Neural progenitor cell (in vitro differentiated cells): Measurements from ENCODE around the gene BFSP2. TPM values are rescaled to one million over a fixed set of nuclear protein-coding genes. Genes with fewer than 3 reads are reported as not detected.

Experiments used
- DNase-seq: peaks from one replicate; pipeline ENCODE4 v3.0.0-alpha.2; 2016; ENCODE audit warnings: low spot score
- H2AFZ ChIP-seq: fragments of 200-600 bp; sonication (generic); replicated peaks from 2 replicates; pipeline ENCODE4 v1.6.1; 2016; ENCODE audit warnings: antibody characterized with exemption
- H3F3A ChIP-seq: fragments of 200-600 bp; sonication (generic); 2 replicates; pipeline ENCODE4 v1.6.1; 2016; ENCODE audit warnings: antibody characterized with exemption, low read depth
- H3K27ac ChIP-seq: fragments of 200-600 bp; sonication (generic); 2 replicates; pipeline ENCODE4 v1.5.1; 2016; ENCODE audit warnings: mild to moderate bottlenecking
- H3K27me3 ChIP-seq: fragments of 200-600 bp; sonication (generic); 2 replicates; pipeline ENCODE4 v1.6.1; 2016; ENCODE audit warnings: mild to moderate bottlenecking, moderate library complexity
- H3K36me3 ChIP-seq: fragments of 200-600 bp; sonication (generic); 2 replicates; pipeline ENCODE4 v1.5.1; 2016
- H3K4me1 ChIP-seq: fragments of 200-600 bp; sonication (generic); 2 replicates; pipeline ENCODE4 v1.6.1; 2016; ENCODE audit warnings: mixed run types
- H3K4me2 ChIP-seq: fragments of 200-600 bp; sonication (generic); 2 replicates; pipeline ENCODE4 v1.6.1; 2016
- H3K4me3 ChIP-seq: fragments of 200-600 bp; sonication (generic); 2 replicates; pipeline ENCODE4 v1.5.1; 2016
- H3K79me2 ChIP-seq: fragments of 200-600 bp; sonication (generic); 2 replicates; pipeline ENCODE4 v1.6.1; 2016; ENCODE audit warnings: low read depth
- H3K9ac ChIP-seq: fragments of 200-600 bp; sonication (generic); 2 replicates; pipeline ENCODE4 v1.6.1; 2016
- H3K9me3 ChIP-seq: fragments of 200-600 bp; sonication (generic); 2 replicates; pipeline ENCODE4 v1.5.1; 2016; ENCODE audit warnings: low read depth
- H4K20me1 ChIP-seq: fragments of 200-600 bp; sonication (generic); 2 replicates; pipeline ENCODE4 v1.6.1; 2016; ENCODE audit warnings: low read depth
- H3K27ac Mint-ChIP-seq: 3 replicates; pipeline ENCODE4 v1.8.0; 2021; ENCODE audit warnings: mixed read lengths
- H3K27me3 Mint-ChIP-seq: 2 replicates; pipeline ENCODE4 v1.8.0; 2022; ENCODE audit warnings: low read depth, mild to moderate bottlenecking, inconsistent platforms, moderate library complexity, mixed read lengths; ENCODE audit not compliant: insufficient read depth
- H3K36me3 Mint-ChIP-seq: 3 replicates; pipeline ENCODE4 v1.8.0; 2021; ENCODE audit warnings: mixed read lengths
- H3K4me1 Mint-ChIP-seq: 3 replicates; pipeline ENCODE4 v1.8.0; 2021; ENCODE audit warnings: mixed read lengths
- H3K4me3 Mint-ChIP-seq: 3 replicates; pipeline ENCODE4 v1.8.0; 2021; ENCODE audit warnings: mild to moderate bottlenecking, moderate library complexity, mixed read lengths
- H3K9me3 Mint-ChIP-seq: 3 replicates; pipeline ENCODE4 v1.8.0; 2020; ENCODE audit warnings: mixed read lengths
- EZH2 ChIP-seq: fragments of 200-600 bp; sonication (generic); IDR thresholded peaks from 2 replicates; pipeline ENCODE4 v1.6.1; 2017; ENCODE audit warnings: antibody characterized with exemption, mild to moderate bottlenecking, moderate library complexity
- EZH2phosphoT487 ChIP-seq: fragments of 200-600 bp; sonication (generic); IDR thresholded peaks from 2 replicates; pipeline ENCODE4 v1.6.1; 2017; ENCODE audit warnings: antibody characterized with exemption
- total RNA-seq: library from RNA; depleted of rRNA; stranded (reverse); fragments of >200 nt; gene quantifications from 2 replicates; pipeline ENCODE4 v1.2.3, GENCODE V29; 2015; ENCODE audit warnings: low replicate concordance
- TF ChIP-seq, protein P1 (sequence below): fragments of 200-600 bp; sonication (generic); IDR thresholded peaks from 2 replicates; pipeline ENCODE4 v1.5.1; 2017; ENCODE audit warnings: antibody characterized with exemption, mild to moderate bottlenecking

Gene BFSP2
- total RNA-seq, 1 donor from 2014 or later, result not detected

DNA sequence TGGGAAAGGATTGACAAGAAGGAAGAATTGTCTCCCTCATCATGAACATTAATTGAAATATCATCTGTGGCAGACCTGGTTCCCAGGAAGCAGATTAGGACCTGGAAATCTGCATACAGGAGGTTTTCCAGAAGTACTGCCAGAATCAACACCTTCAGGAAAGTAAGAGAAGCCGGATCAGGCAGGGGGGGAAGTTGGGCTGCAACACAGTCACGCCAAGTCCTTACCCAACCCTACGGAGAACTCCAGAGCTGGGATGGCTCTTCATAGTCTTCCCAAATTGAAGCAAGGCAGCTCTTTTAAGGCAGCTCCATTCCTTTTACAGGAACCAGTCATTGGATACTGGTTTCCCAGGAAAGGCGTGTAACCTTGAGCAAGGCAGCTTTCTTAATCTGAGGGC lies 35.2 kb upstream of the BFSP2 start:
- peaks cover 20% of the 10 kb centered on the region for H3K4me1 Mint-ChIP-seq
- peaks cover 2% of the 10 kb centered on the region for H3K27me3 Mint-ChIP-seq
- H3K4me3 ChIP-seq, result no peak overlapping the region
- H3K4me1 ChIP-seq, result peaks cover 13% of the 10 kb centered on the region
- no peak overlapping the region for H3K4me3 Mint-ChIP-seq
- H3F3A ChIP-seq, result no peaks in the 10 kb centered on the region
- H3K4me2 ChIP-seq, result no peak overlapping the region
- no peaks in the 10 kb centered on the region for H4K20me1 ChIP-seq
- DNase-seq, result no peak
- H3K36me3 Mint-ChIP-seq, result no peaks in the 10 kb centered on the region
- H3K9ac ChIP-seq, result no peak overlapping the region
- H3K27ac Mint-ChIP-seq, result no peak overlapping the region
- H3K36me3 ChIP-seq, result no peaks in the 10 kb centered on the region
- H3K9me3 ChIP-seq, result no peaks in the 10 kb centered on the region
- H3K79me2 ChIP-seq, result no peaks in the 10 kb centered on the region
- no peaks in the 10 kb centered on the region for H3K27me3 ChIP-seq
- no peak overlapping the region for H3K27ac ChIP-seq
- TF ChIP-seq EZH2phosphoT487, result no peak
- no peak for TF ChIP-seq EZH2
- TF ChIP-seq, protein P1, sequence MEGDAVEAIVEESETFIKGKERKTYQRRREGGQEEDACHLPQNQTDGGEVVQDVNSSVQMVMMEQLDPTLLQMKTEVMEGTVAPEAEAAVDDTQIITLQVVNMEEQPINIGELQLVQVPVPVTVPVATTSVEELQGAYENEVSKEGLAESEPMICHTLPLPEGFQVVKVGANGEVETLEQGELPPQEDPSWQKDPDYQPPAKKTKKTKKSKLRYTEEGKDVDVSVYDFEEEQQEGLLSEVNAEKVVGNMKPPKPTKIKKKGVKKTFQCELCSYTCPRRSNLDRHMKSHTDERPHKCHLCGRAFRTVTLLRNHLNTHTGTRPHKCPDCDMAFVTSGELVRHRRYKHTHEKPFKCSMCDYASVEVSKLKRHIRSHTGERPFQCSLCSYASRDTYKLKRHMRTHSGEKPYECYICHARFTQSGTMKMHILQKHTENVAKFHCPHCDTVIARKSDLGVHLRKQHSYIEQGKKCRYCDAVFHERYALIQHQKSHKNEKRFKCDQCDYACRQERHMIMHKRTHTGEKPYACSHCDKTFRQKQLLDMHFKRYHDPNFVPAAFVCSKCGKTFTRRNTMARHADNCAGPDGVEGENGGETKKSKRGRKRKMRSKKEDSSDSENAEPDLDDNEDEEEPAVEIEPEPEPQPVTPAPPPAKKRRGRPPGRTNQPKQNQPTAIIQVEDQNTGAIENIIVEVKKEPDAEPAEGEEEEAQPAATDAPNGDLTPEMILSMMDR, result no peak
- no peaks in the 10 kb centered on the region for H3K9me3 Mint-ChIP-seq
- no peak overlapping the region for H2AFZ ChIP-seq

DNA sequence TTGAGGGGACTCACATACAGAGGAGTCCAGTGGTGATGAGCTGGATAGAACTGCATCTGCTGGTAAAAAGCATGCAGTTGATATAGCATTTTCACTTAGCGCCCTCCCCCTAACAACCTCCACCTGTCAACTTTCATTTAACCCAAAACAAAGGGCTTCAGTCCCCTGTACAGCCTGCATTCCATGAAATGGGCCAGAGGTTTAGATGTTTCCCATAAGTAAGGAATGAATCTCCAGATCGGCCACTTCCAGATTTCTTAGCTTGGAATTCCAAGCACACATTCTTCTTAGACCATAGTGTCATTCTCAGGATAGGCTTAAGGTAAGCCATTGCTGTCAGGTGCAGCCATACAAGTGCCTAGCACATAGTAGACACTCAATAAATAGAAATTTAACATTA lies 32.9 kb upstream of the BFSP2 start:
- no peaks in the 10 kb centered on the region for H3K79me2 ChIP-seq
- no peaks in the 10 kb centered on the region for H3K9me3 Mint-ChIP-seq
- H3K4me1 ChIP-seq, result peaks cover 12% of the 10 kb centered on the region
- H3K9me3 ChIP-seq, result no peaks in the 10 kb centered on the region
- DNase-seq, result no peak
- H3K4me3 ChIP-seq, result no peak overlapping the region
- H3K4me2 ChIP-seq, result no peak overlapping the region
- no peaks in the 10 kb centered on the region for H3K27me3 ChIP-seq
- no peaks in the 10 kb centered on the region for H3K36me3 Mint-ChIP-seq
- H3K4me1 Mint-ChIP-seq, result peaks cover 19% of the 10 kb centered on the region
- H3K27me3 Mint-ChIP-seq, result peaks cover 2% of the 10 kb centered on the region
- no peaks in the 10 kb centered on the region for H4K20me1 ChIP-seq
- no peak overlapping the region for H3K27ac Mint-ChIP-seq
- H3K27ac ChIP-seq, result no peak overlapping the region
- no peak overlapping the region for H2AFZ ChIP-seq
- no peak overlapping the region for H3K9ac ChIP-seq
- H3F3A ChIP-seq, result no peaks in the 10 kb centered on the region
- no peaks in the 10 kb centered on the region for H3K36me3 ChIP-seq
- no peak overlapping the region for H3K4me3 Mint-ChIP-seq
- TF ChIP-seq EZH2 (no peak), EZH2phosphoT487 (no peak)
- TF ChIP-seq, protein P1, result no peak

DNA sequence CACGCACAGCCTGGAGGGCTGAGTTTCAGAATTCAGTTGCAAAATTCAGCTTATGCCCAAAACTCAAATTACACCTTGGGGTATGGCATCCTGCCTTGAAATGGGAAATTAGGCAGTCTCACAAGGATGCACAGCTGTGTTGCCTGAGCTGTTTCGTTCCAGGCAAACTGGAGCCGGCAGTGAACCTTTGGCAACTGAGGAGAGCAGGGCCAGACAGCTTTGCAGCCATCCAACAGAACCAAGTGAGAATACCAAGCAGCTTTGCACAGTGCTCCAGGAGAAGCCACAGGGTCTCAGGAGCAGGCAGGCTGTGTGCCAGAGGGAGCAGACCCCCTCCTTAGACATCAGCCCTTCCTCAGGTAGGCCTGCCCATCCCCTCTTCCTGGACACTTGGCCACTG lies 32.5 kb upstream of the BFSP2 start:
- Histone ChIP-seq H4K20me1 (no peaks in the 10 kb centered on the region), H3K9ac (no peak overlapping the region), H3F3A (no peaks in the 10 kb centered on the region), H3K4me1 (peaks cover 7% of the 10 kb centered on the region), H3K4me2 (no peak overlapping the region), H3K36me3 (no peaks in the 10 kb centered on the region), H3K79me2 (no peaks in the 10 kb centered on the region), H2AFZ (no peak overlapping the region), H3K9me3 (no peaks in the 10 kb centered on the region), H3K4me3 (no peak overlapping the region), H3K27me3 (no peaks in the 10 kb centered on the region), H3K27ac (no peak overlapping the region)
- TF ChIP-seq EZH2 (no peak), EZH2phosphoT487 (no peak)
- no peak overlapping the region for H3K27ac Mint-ChIP-seq
- H3K4me1 Mint-ChIP-seq, result peaks cover 14% of the 10 kb centered on the region
- H3K9me3 Mint-ChIP-seq, result no peaks in the 10 kb centered on the region
- peaks cover 2% of the 10 kb centered on the region for H3K27me3 Mint-ChIP-seq
- DNase-seq, result no peak
- H3K4me3 Mint-ChIP-seq, result no peak overlapping the region
- H3K36me3 Mint-ChIP-seq, result no peaks in the 10 kb centered on the region

DNA sequence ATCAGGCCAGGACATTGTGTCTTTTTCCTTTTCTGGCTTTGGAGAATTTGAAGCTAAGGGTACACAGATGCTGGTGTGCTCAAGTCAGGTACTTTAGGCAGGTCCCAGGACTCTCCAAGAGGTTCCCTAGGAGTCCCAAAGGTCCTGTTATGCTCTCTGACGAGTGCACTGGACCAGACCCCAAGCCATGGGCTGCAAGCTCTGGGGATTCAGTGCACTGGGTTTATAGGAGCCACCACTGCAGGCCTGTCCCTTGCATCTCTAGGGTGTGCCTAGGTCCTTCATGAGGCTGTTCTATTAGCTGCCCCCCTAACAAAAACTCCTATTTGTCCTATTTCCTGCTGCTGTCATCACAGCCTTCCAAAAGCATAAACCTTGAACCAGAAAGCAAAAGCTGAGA lies 31.9 kb upstream of the BFSP2 start:
- H3K9me3 Mint-ChIP-seq, result no peaks in the 10 kb centered on the region
- H3K36me3 ChIP-seq, result no peaks in the 10 kb centered on the region
- H2AFZ ChIP-seq, result no peak overlapping the region
- TF ChIP-seq EZH2phosphoT487 (no peak), EZH2 (no peak)
- TF ChIP-seq, protein P1, result no peak
- H3K9me3 ChIP-seq, result no peaks in the 10 kb centered on the region
- no peak for DNase-seq
- no peak overlapping the region for H3K27ac Mint-ChIP-seq
- no peaks in the 10 kb centered on the region for H3K79me2 ChIP-seq
- H3K4me1 ChIP-seq, result peaks cover 2% of the 10 kb centered on the region
- H3K4me3 ChIP-seq, result no peak overlapping the region
- no peaks in the 10 kb centered on the region for H3K36me3 Mint-ChIP-seq
- no peak overlapping the region for H3K4me2 ChIP-seq
- no peak overlapping the region for H3K27ac ChIP-seq
- no peaks in the 10 kb centered on the region for H3F3A ChIP-seq
- no peaks in the 10 kb centered on the region for H4K20me1 ChIP-seq
- no peaks in the 10 kb centered on the region for H3K27me3 Mint-ChIP-seq
- H3K4me3 Mint-ChIP-seq, result no peak overlapping the region
- H3K27me3 ChIP-seq, result no peaks in the 10 kb centered on the region
- no peak overlapping the region for H3K9ac ChIP-seq
- H3K4me1 Mint-ChIP-seq, result peaks cover 9% of the 10 kb centered on the region
